GM13976 (cell line): ENCODE results near the gene ADCY5.

Experiments used
- DNase-seq: peaks from one replicate; pipeline ENCODE4 v3.0.0; 2012; ENCODE audit warnings: low spot score
- in situ Hi-C: fragments of 300-500 bp; cut with MboI; formaldehyde crosslinking; loops from one replicate; pipeline ENCODE4 v1.12.0; 2022; ENCODE audit warnings: low sequenced_read_pairs, mixed read lengths, inconsistent platforms; ENCODE audit not compliant: unreplicated experiment
- TF ChIP-seq, protein P1 (sequence below): IDR thresholded peaks from 2 replicates; pipeline ENCODE4 v1.5.1; 2012; ENCODE audit warnings: borderline replicate concordance, mild to moderate bottlenecking; ENCODE audit not compliant: insufficient read depth; ENCODE audit errors: extremely low read depth, missing control alignments, control extremely low read depth

The ADCY5 gene

DNA sequence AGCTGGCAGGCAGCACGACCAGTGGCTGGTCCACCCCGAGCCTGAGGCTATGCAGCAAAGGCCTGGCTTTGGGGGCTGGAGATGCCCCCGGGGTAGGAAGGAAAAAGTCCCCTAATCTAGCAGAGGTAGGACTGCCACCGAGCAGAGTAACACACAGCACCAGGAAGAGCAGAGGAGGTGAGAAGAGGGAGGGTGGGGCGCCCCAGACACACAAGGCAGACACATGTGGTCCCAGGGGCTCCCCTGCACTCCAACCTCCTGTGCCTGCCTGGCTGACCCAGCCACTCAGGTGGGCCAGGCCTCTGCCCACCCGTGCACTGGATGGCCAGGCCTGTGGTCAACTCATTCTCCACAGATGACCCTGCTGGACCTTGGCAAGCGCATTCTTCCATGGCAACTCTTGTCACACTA, 112.4 kb downstream of the ADCY5 start:
- TF ChIP-seq, protein P1, sequence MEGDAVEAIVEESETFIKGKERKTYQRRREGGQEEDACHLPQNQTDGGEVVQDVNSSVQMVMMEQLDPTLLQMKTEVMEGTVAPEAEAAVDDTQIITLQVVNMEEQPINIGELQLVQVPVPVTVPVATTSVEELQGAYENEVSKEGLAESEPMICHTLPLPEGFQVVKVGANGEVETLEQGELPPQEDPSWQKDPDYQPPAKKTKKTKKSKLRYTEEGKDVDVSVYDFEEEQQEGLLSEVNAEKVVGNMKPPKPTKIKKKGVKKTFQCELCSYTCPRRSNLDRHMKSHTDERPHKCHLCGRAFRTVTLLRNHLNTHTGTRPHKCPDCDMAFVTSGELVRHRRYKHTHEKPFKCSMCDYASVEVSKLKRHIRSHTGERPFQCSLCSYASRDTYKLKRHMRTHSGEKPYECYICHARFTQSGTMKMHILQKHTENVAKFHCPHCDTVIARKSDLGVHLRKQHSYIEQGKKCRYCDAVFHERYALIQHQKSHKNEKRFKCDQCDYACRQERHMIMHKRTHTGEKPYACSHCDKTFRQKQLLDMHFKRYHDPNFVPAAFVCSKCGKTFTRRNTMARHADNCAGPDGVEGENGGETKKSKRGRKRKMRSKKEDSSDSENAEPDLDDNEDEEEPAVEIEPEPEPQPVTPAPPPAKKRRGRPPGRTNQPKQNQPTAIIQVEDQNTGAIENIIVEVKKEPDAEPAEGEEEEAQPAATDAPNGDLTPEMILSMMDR, result no peak
- DNase-seq, result no peak
- in situ Hi-C loops, result loop anchor here (10.0 kb wide), 1 partner anchor 218 kb away; no protein-coding TSS in a partner anchor

DNA sequence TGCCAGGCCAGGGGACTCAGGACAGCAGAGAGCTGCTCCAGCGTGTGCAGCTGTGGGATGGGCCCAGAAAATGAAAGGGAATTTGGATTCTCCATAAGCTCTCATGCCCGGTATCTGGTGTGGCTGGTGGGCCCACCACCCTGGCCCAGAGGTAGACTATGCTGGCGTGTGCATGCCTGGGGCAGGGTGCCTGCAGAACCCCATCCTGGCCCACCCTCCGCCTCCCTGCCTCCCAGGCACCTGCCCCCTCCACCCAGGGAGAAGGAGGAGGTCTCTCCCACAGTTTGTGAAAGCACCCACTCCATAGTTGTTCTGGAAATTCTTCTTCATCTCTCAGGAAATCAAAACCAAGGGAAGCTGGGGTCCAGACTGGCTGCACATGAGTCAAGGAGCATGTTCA, 112.9 kb downstream of the ADCY5 start:
- no peak for DNase-seq
- TF ChIP-seq, protein P1, result no peak
- in situ Hi-C loops, result loop anchor here (10.0 kb wide), 1 partner anchor 219 kb away; no protein-coding TSS in a partner anchor

DNA sequence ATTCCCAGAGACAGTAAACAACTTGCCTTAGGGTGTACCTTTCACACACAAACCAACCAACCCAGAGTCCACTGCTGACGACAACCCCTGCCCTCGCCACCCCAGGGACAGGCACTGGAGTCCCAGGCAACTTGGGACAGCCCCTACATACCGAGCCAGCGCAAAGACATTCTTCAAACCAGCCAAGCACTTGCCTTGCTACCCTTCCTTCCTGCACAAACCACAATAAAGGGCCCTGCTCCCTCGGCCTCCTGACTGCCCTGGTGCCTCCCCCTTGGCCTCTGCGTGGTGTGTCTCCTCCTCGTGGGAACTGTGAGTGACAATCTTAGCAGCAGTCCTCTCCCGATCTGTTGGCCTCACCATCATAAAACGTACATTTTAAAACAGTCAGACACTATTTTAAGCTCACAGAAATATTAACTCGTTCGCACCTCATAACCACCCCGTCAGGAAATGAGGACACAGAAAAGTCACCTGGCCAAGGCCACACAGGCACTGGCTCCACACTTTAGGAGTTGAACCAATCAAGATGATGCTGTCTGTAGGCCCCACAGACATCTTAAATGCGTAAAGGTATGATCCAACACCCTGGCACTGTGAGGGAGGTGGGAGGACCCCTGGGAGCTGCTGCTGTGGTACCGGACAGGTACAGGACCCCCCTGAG, 113.8 kb downstream of the ADCY5 start:
- no peak for DNase-seq
- TF ChIP-seq, protein P1, result no peak
- in situ Hi-C loops, result loop anchor here (10.0 kb wide), 1 partner anchor 220 kb away; no protein-coding TSS in a partner anchor

DNA sequence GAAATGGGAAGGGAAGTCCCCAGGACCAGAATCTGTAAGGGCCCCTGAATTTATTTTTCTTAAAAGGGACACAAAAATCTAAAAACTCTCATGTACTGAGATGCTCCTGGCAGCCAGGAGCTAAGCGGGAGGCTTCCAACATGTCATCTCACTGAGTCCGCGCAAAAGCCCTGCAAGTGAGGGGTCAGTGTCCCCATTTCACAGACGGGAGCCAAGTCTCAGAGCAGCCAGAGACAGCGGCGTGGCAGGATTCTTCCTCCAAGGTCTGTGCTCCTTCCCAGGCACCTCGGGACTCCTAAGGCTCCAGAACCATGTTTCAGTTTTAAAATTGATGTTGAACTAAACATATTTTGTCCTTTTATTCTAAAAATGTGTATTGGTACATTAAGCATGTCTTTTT, 114.8 kb downstream of the ADCY5 start:
- no peak for DNase-seq
- in situ Hi-C loops, result loop anchor here (10.0 kb wide), 1 partner anchor 221 kb away; no protein-coding TSS in a partner anchor
- TF ChIP-seq, protein P1, result no peak

DNA sequence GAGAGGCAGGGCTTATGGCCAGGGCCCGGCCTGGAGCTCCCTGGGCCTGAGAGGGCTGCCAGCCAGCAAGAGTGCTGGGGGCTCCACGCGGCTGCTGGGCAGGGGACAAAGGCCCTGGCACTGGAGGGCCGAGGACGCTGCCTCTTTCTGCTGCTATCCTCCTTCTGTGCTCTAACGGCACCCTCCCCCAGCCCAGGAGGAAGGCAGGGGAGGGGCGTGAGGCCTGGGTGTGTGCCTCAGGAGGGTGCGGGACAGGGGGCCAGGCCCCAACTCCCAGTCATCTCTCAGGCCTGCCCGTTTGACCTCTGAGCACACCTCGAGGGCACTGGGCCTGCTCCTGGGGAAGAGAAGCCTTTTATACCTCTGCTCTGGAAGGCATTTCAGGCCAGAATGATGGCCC, 115.5 kb downstream of the ADCY5 start:
- TF ChIP-seq, protein P1, result no peak
- in situ Hi-C loops, result loop anchor here (10.0 kb wide), 1 partner anchor 221 kb away; no protein-coding TSS in a partner anchor
- DNase-seq, result no peak

DNA sequence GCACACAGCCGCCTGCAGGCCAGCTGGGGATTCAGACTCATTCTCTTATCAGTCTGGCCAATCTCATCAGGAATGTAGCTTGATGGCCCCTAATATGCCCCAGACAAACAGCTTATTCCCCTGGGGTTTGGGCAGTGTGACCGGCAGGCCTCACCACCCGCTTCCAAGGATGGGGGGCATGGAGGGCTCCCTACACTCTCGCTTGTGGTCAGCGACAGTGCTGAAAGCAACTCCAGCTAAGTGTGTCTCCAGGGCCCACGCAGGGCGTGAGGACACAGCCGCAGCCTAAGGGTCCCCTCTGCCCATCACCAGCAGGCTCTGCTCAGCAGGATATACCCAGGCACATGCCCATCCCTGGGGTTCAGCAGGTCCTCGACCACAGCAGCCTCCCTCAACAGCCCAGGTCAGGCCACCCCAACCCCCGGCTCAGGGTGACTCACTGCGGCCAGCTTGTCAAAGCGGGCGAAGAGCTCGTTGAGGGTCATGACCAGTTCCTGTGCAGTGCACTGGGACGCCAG, 116.7 kb downstream of the ADCY5 start:
- DNase-seq, result no peak
- TF ChIP-seq, protein P1, result no peak
- in situ Hi-C loops, result loop anchor here (10.0 kb wide), 1 partner anchor 223 kb away; no protein-coding TSS in a partner anchor

DNA sequence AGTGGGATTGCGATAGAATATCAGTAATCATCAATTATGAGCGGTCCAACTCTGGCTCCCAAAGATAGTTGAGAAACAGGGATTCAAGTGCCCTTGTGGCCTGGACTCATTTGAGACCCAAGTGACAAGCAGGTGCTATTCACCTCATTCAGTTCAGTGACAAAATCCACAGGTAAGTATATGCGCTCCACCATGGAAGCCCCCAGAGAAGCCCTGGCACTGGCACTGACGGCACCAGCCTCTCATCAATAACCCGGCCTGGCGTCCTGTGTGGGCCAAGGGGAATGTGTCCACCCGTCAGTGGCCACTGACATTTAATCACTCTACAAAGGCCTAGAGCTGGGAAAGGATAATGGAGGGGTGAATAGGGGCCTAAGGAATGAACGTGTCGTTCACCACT, 117.2 kb downstream of the ADCY5 start:
- no peak for DNase-seq
- in situ Hi-C loops, result loop anchor here (10.0 kb wide), 1 partner anchor 223 kb away; no protein-coding TSS in a partner anchor
- TF ChIP-seq, protein P1, result no peak
